Suprapubic skin (tissue), 4 donors: ENCODE measurements around the gene TULP4. TPM values are rescaled to one million over a fixed set of nuclear protein-coding genes. Genes with fewer than 3 reads are reported as not detected.
A peak's percentile ranks its signal among the peaks of the same experiment; 100 is the strongest.

Source experiments
- DNase-seq, 2 donors: peaks; one replicate each; pipeline ENCODE4 v3.0.0-alpha.2; 2019; ENCODE audit warnings: low spot score in 2 of 2
- H3K27ac ChIP-seq: fragments of 200-600 bp; sonication (generic); one replicate; pipeline ENCODE4 v1.5.1; 2019
- H3K27me3 ChIP-seq: fragments of 200-600 bp; sonication (generic); one replicate; pipeline ENCODE4 v1.5.1; 2019
- H3K36me3 ChIP-seq: fragments of 200-600 bp; sonication (generic); one replicate; pipeline ENCODE4 v1.5.1; 2019
- H3K4me1 ChIP-seq: fragments of 200-600 bp; sonication (generic); one replicate; pipeline ENCODE4 v1.5.1; 2019
- H3K4me3 ChIP-seq: fragments of 200-600 bp; sonication (generic); one replicate; pipeline ENCODE4 v1.5.1; 2019; ENCODE audit warnings: mild to moderate bottlenecking
- H3K9me3 ChIP-seq: fragments of 200-600 bp; sonication (generic); one replicate; pipeline ENCODE4 v1.5.1; 2019
- CTCF ChIP-seq, 2 donors: fragments of 200-600 bp in 1 of 2; fragments of 450-650 bp in 1 of 2; sonication (generic) in 1 of 2; IDR thresholded peaks; one replicate each; pipeline ENCODE4 v1.5.1; 2016 to 2019; ENCODE audit warnings: antibody characterized with exemption in 2 of 2, mild to moderate bottlenecking in 1 of 2, moderate library complexity in 1 of 2
- EP300 ChIP-seq: sonication (generic); formaldehyde crosslinking; IDR thresholded peaks from one replicate; pipeline ENCODE4 v1.6.1; 2017; ENCODE audit warnings: antibody characterized with exemption
- POLR2A ChIP-seq, 2 donors: fragments of 450-650 bp; IDR thresholded peaks; one replicate each; pipeline ENCODE4 v1.6.1; 2017; ENCODE audit warnings: antibody characterized with exemption in 2 of 2, mild to moderate bottlenecking in 2 of 2, moderate library complexity in 2 of 2
- POLR2AphosphoS5 ChIP-seq, 3 donors: sonication (generic); formaldehyde crosslinking; IDR thresholded peaks; one replicate each; pipeline ENCODE4 v1.6.1; 2017; ENCODE audit warnings: antibody characterized with exemption in 3 of 3
- whole genome bisulfite sequencing: methylation state at CpG from one replicate; pipeline ENCODE4 v1.1.5; 2018; 5-methylcytosine and 5-hydroxymethylcytosine counted together
- total RNA-seq, 4 donors: library from RNA; depleted of rRNA; stranded (reverse); fragments of >200 nt; gene quantifications; one replicate each; pipeline ENCODE4 v1.1.0, GENCODE V29; 2016

Gene TULP4
- total RNA-seq, 4 donors from 2014 or later = 123 to 156 (median 132) TPM

GRCh38 chr6:158405933-158406332 is 93.7 kb downstream of the TULP4 start:
- no peak for DNase-seq
- peaks cover 24% of the 10 kb centered on the region for H3K4me1 ChIP-seq
- TF ChIP-seq CTCF (IDR thresholded peaks at IDR 0.05) = no peak
- TF ChIP-seq POLR2A (IDR thresholded peaks at IDR 0.05) = no peak
- TF ChIP-seq EP300 = no peak
- no peak for TF ChIP-seq POLR2AphosphoS5 (IDR thresholded peaks at IDR 0.05)
- no peak overlapping the region for H3K4me3 ChIP-seq
- no peaks in the 10 kb centered on the region for H3K27me3 ChIP-seq
- H3K36me3 ChIP-seq = no peaks in the 10 kb centered on the region
- H3K9me3 ChIP-seq = no peaks in the 10 kb centered on the region
- 75% methylated on average over 2 of the region's 2 CpGs for WGBS
- no peak overlapping the region for H3K27ac ChIP-seq

GRCh38 chr6:158406736-158407135 is 94.5 kb downstream of the TULP4 start:
- no peaks in the 10 kb centered on the region for H3K27me3 ChIP-seq
- 95% methylated on average over 2 of the region's 2 CpGs for WGBS

DNA sequence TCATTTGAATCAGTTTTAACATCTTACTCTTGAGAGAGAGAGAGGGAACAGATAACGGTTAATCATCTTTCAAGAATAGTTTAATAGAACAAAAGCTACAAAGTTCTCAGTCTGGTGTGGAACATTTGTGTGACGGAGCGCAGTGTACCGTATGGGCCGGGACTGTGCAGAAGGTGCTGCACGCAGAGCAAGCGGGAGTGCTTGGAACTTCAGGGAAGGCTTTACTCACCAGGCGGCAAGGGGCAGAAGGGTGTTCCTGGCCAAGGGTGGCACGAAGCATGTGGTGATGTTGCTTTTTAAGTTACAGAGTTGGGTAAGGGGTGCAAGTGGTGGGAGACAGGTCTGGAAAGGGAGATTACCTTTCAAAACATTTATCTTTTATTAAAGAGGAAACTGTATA is 95.7 kb downstream of the TULP4 start:
- Histone ChIP-seq H3K36me3 (no peaks in the 10 kb centered on the region), H3K27ac (no peak overlapping the region), H3K4me3 (no peak overlapping the region), H3K27me3 (no peaks in the 10 kb centered on the region), H3K4me1 (peaks cover 28% of the 10 kb centered on the region), H3K9me3 (no peaks in the 10 kb centered on the region)
- 97% methylated on average over 9 of the region's 9 CpGs for WGBS
- TF ChIP-seq EP300 (no peak), CTCF (IDR thresholded peaks at IDR 0.05) (no peak), POLR2AphosphoS5 (IDR thresholded peaks at IDR 0.05) (no peak), POLR2A (IDR thresholded peaks at IDR 0.05) (no peak)
- no peak for DNase-seq

More at GRCh38 chr6:158406736-158407135, 94.5 kb downstream of the TULP4 start:
- DNase-seq = no peak
- no peaks in the 10 kb centered on the region for H3K9me3 ChIP-seq
- H3K4me1 ChIP-seq = peaks cover 28% of the 10 kb centered on the region
- TF ChIP-seq POLR2A (IDR thresholded peaks at IDR 0.05) = no peak
- TF ChIP-seq POLR2AphosphoS5 (IDR thresholded peaks at IDR 0.05) = no peak
- no peak for TF ChIP-seq EP300
- TF ChIP-seq CTCF (IDR thresholded peaks at IDR 0.05) = no peak
- no peaks in the 10 kb centered on the region for H3K36me3 ChIP-seq
- H3K27ac ChIP-seq = no peak overlapping the region
- H3K4me3 ChIP-seq = no peak overlapping the region

- Histone ChIP-seq H3K27ac (no peak overlapping the region), H3K9me3 (no peaks in the 10 kb centered on the region), H3K27me3 (no peaks in the 10 kb centered on the region), H3K4me1 (peaks cover 28% of the 10 kb centered on the region), H3K4me3 (no peak overlapping the region), H3K36me3 (no peaks in the 10 kb centered on the region)
- no peak for TF ChIP-seq POLR2AphosphoS5 (IDR thresholded peaks at IDR 0.05)
- TF ChIP-seq EP300 = no peak
- no peak for TF ChIP-seq CTCF (IDR thresholded peaks at IDR 0.05)
- TF ChIP-seq POLR2A (IDR thresholded peaks at IDR 0.05) = no peak
- 41% methylated on average over 9 of the region's 9 CpGs for WGBS
- peak in 1 of 2 donors; percentile 67 for DNase-seq
Observed at GRCh38 chr6:158408552-158409130, 96.4 kb downstream of the TULP4 start.

DNA sequence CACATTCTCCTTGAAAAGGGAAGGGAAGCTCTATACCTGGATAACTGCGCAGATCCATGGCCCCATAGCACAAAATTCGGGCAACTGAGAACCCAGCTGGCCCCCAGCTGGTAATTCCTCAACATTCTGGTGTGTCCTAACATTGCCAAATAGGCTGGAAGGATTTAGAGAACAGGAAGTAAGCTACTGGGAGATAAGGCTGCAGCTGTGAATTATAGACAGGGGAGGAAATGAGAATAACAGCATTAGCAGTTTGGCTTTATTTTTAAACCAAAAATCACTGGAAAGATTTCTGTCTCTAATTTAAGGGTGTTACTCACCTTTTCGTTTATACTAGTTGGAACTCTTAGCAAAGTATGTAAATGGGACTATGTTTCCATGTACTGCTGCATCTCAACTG is 97.2 kb downstream of the TULP4 start:
- H3K4me1 ChIP-seq = peaks cover 28% of the 10 kb centered on the region
- H3K27ac ChIP-seq = no peak overlapping the region
- TF ChIP-seq POLR2A (IDR thresholded peaks at IDR 0.05) (no peak), CTCF (IDR thresholded peaks at IDR 0.05) (no peak), EP300 (no peak), POLR2AphosphoS5 (IDR thresholded peaks at IDR 0.05) (no peak)
- no peaks in the 10 kb centered on the region for H3K36me3 ChIP-seq
- no peak overlapping the region for H3K4me3 ChIP-seq
- DNase-seq = no peak
- H3K9me3 ChIP-seq = no peaks in the 10 kb centered on the region
- no peaks in the 10 kb centered on the region for H3K27me3 ChIP-seq
- WGBS = 55% methylated on average over 3 of the region's 3 CpGs
